ENCODE results near the gene SVOPL. TPM values are rescaled to one million over a fixed set of nuclear protein-coding genes. Genes with fewer than 3 reads are reported as not detected.

Gene SVOPL
- total RNA-seq, 1 donor from 2014 or later: 1.1 TPM

DNA sequence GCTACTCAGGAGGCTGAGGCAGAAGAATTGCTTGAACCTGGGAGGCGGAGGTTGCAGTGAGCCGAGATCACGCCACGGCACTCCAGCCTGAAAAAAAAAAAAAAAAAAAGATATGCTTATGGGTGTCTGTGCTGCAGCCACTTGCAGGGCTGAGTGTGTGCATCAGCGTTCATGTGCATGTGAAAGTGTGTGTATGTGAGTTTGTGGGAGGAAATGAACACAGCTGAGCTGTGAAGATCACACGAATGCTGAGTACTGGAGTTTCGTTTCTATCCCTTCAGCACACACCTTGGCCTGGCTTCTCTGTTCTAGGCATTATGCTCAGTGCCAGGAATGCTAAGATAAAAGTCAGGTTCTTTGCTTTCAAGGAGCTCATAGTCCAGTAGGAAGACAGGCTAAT, 12.0 kb upstream of the SVOPL start:
- no peak overlapping the region for H3K27ac Mint-ChIP-seq
- peaks cover 13% of the 10 kb centered on the region for H3K4me1 Mint-ChIP-seq
- H3K4me3 Mint-ChIP-seq: no peak overlapping the region
- DNase-seq (ENCODE audit: low spot score in 2 of 2, unreplicated experiment in 2 of 2): no peak
- no peaks in the 10 kb centered on the region for H3K27me3 Mint-ChIP-seq (ENCODE audit: low read depth)
- no peaks in the 10 kb centered on the region for H3K36me3 Mint-ChIP-seq
- TF ChIP-seq, protein P1, sequence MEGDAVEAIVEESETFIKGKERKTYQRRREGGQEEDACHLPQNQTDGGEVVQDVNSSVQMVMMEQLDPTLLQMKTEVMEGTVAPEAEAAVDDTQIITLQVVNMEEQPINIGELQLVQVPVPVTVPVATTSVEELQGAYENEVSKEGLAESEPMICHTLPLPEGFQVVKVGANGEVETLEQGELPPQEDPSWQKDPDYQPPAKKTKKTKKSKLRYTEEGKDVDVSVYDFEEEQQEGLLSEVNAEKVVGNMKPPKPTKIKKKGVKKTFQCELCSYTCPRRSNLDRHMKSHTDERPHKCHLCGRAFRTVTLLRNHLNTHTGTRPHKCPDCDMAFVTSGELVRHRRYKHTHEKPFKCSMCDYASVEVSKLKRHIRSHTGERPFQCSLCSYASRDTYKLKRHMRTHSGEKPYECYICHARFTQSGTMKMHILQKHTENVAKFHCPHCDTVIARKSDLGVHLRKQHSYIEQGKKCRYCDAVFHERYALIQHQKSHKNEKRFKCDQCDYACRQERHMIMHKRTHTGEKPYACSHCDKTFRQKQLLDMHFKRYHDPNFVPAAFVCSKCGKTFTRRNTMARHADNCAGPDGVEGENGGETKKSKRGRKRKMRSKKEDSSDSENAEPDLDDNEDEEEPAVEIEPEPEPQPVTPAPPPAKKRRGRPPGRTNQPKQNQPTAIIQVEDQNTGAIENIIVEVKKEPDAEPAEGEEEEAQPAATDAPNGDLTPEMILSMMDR (IDR thresholded peaks at IDR 0.05; ENCODE audit: unreplicated experiment): no peak
- no peaks in the 10 kb centered on the region for H3K9me3 Mint-ChIP-seq

GRCh38 chr7:138712652-138713051, 11.5 kb upstream of the SVOPL start:
- H3K36me3 Mint-ChIP-seq: no peaks in the 10 kb centered on the region
- H3K27ac Mint-ChIP-seq: no peak overlapping the region
- no peak overlapping the region for H3K4me3 Mint-ChIP-seq
- H3K4me1 Mint-ChIP-seq: peaks cover 11% of the 10 kb centered on the region
- H3K9me3 Mint-ChIP-seq: no peaks in the 10 kb centered on the region
- TF ChIP-seq, protein P1 (IDR thresholded peaks at IDR 0.05; ENCODE audit: unreplicated experiment): no peak
- H3K27me3 Mint-ChIP-seq (ENCODE audit: low read depth): no peaks in the 10 kb centered on the region
- no peak for DNase-seq (ENCODE audit: low spot score in 2 of 2, unreplicated experiment in 2 of 2)

GRCh38 chr7:138710536-138711385, 9.6 kb upstream of the SVOPL start:
- no peaks in the 10 kb centered on the region for H3K27me3 Mint-ChIP-seq (ENCODE audit: low read depth)
- no peaks in the 10 kb centered on the region for H3K9me3 Mint-ChIP-seq
- no peak overlapping the region for H3K4me3 Mint-ChIP-seq
- no peak for DNase-seq (ENCODE audit: low spot score in 2 of 2, unreplicated experiment in 2 of 2)
- H3K4me1 Mint-ChIP-seq: peaks cover 5% of the 10 kb centered on the region
- H3K36me3 Mint-ChIP-seq: no peaks in the 10 kb centered on the region
- H3K27ac Mint-ChIP-seq: peak overlapping the region; percentile 85
- TF ChIP-seq, protein P1 (IDR thresholded peaks at IDR 0.05; ENCODE audit: unreplicated experiment): no peak

- H3K36me3 Mint-ChIP-seq: no peaks in the 10 kb centered on the region
- H3K4me3 Mint-ChIP-seq: no peak overlapping the region
- no peaks in the 10 kb centered on the region for H3K9me3 Mint-ChIP-seq
- TF ChIP-seq, protein P1 (IDR thresholded peaks at IDR 0.05; ENCODE audit: unreplicated experiment): no peak
- no peaks in the 10 kb centered on the region for H3K4me1 Mint-ChIP-seq
- H3K27me3 Mint-ChIP-seq (ENCODE audit: low read depth): no peaks in the 10 kb centered on the region
- H3K27ac Mint-ChIP-seq: no peak overlapping the region
- DNase-seq (ENCODE audit: low spot score in 2 of 2, unreplicated experiment in 2 of 2): no peak
These were observed 4.0 kb upstream of the SVOPL start for GRCh38 chr7:138705167-138705566.

- Mint-ChIP-seq H3K4me1 (no peaks in the 10 kb centered on the region), H3K27ac (no peak overlapping the region), H3K27me3 (ENCODE audit: low read depth) (peaks cover 2% of the 10 kb centered on the region), H3K9me3 (no peaks in the 10 kb centered on the region), H3K36me3 (no peaks in the 10 kb centered on the region), H3K4me3 (no peak overlapping the region)
- DNase-seq (ENCODE audit: low spot score in 2 of 2, unreplicated experiment in 2 of 2): no peak
- TF ChIP-seq, protein P1 (IDR thresholded peaks at IDR 0.05; ENCODE audit: unreplicated experiment): no peak
These were observed 368 bp upstream of the SVOPL start for GRCh38 chr7:138701537-138701923.
